AG09309 (cell line): ENCODE measurements around the gene RAET1L.
"Not testable (repeated sequence)": the region's sequence is repeated elsewhere in the genome, so short reads cannot be mapped to it uniquely, and the experiment has no call there.

ENCODE experiments used
- DNase-seq: peaks from one replicate; pipeline ENCODE4 v3.0.0-alpha.2; 2010; ENCODE audit warnings: low read depth
- H3K4me3 ChIP-seq: 2 replicates; pipeline ENCODE4 v1.5.1; 2011; ENCODE audit warnings: mild to moderate bottlenecking, low read depth, low read length, moderate library complexity; ENCODE audit not compliant: control insufficient read depth
- CTCF ChIP-seq: IDR thresholded peaks from 2 replicates; pipeline ENCODE4 v1.5.1; 2011; ENCODE audit warnings: mild to moderate bottlenecking, low read depth, low read length, inconsistent platforms; ENCODE audit not compliant: insufficient read depth, control insufficient read depth; ENCODE audit errors: missing control alignments

RAET1L gene

GRCh38 chr6:150006961-150007464 is 18.3 kb downstream of the RAET1L start:
- TF ChIP-seq CTCF = peak; percentile 61
- DNase-seq = no peak
- no peak overlapping the region for H3K4me3 ChIP-seq

- DNase-seq = no peak
- H3K4me3 ChIP-seq = peak overlapping the region; percentile 80
- no peak for TF ChIP-seq CTCF
Measured at GRCh38 chr6:150005761-150006651, 19.3 kb downstream of the RAET1L start.

GRCh38 chr6:150004783-150005717 is 20.3 kb downstream of the RAET1L start:
- peak; percentile 23 for TF ChIP-seq CTCF

DNA sequence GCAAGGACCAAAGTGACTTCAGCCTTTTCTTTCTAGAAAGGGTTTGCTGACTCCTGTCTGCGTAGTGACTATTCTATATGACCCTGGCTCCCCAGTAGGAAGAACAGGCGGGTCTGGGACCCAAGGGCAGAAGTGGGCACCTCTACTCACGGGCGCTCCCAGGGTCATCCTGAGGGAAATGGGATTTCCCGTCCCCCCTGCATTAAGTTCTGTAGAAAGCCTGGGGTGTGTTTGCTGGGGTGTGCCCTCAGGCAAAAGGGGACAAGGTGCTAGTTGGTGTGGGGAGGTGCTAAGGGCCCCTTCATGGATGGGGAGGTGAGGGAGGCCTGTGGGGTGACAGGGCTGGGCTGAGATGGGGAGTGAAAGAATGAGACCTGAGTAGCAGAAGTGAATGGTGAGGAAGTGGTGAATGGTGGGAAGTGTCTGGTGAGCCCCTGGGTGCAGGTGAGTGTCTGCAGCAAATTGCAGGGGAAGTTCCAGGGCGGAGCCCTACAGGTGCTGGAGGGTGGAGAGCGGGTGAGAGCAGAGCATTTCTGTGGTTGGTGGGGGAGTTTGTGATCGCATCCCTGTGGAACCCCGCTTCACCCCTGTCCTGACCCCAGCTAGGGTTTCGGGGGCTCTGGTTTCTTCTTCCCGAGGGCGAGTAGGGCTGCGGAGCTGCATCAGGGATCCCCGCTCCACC is 21.1 kb downstream of the RAET1L start:
- peak overlapping the region; percentile 80 for H3K4me3 ChIP-seq
- no peak for DNase-seq

More at GRCh38 chr6:150004783-150005717, 20.3 kb downstream of the RAET1L start:
- H3K4me3 ChIP-seq = peak overlapping the region; percentile 80
- DNase-seq = peak; percentile 31

GRCh38 chr6:150003599-150003998 is 21.7 kb downstream of the RAET1L start:
- DNase-seq, H3K4me3 ChIP-seq: not testable (repeated sequence)

More for the DNA sequence above, 21.1 kb downstream of the RAET1L start:
- no peak for TF ChIP-seq CTCF

DNA sequence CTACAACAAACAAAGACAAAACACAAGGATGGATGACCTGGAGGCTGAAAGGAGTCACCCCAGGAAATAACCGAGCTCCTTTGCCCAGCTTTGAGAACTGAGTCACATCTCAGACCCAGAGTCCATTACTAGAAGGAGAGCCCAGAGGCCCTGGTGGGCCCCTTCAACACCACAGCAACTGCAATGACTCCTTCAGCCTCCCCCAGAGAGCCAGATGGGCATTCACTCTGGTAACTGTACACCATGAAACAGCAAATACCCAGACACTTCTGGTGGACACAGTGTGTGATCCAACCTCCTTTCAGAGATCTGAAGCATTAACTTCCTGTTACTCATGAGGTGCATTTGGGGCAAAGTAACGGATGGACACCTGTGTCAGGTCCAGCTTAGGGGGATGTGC is 22.6 kb downstream of the RAET1L start:
- DNase-seq = no peak
- TF ChIP-seq CTCF = no peak

More for the DNA sequence above, 22.6 kb downstream of the RAET1L start:
- no peak overlapping the region for H3K4me3 ChIP-seq
